Ovary (tissue), 9 donors: ENCODE data around the gene MCOLN2. TPM values are rescaled to one million over a fixed set of nuclear protein-coding genes. Genes with fewer than 3 reads are reported as not detected.
A peak's percentile ranks its signal among the peaks of the same experiment; 100 is the strongest.

ENCODE experiments used
- DNase-seq, 5 donors: peaks; one replicate each; pipeline ENCODE4 v3.0.0-alpha.2; 2019 to 2020
- H3K27ac ChIP-seq, 2 donors: fragments of 200-600 bp; one replicate each; pipeline versions ENCODE4 v1.5.1 to v1.8.0; 2019 to 2022
- H3K27me3 ChIP-seq: fragments of 200-600 bp; one replicate; pipeline ENCODE4 v1.8.0; 2022
- H3K36me3 ChIP-seq: fragments of 200-600 bp; sonication (generic); one replicate; pipeline ENCODE4 v1.5.1; 2019
- H3K4me1 ChIP-seq: one replicate; pipeline ENCODE4 v1.8.1; 2013; ENCODE audit warnings: mild to moderate bottlenecking, moderate library complexity; ENCODE audit not compliant: insufficient read depth
- H3K4me3 ChIP-seq: fragments of 200-600 bp; sonication (generic); one replicate; pipeline ENCODE4 v1.5.1; 2017
- H3K9me3 ChIP-seq, 2 donors: fragments of 200-600 bp in 1 of 2; sonication (generic) in 1 of 2; one replicate each; pipeline versions ENCODE4 v1.5.1 to v1.8.1; 2013 to 2019; ENCODE audit warnings: mild to moderate bottlenecking in 1 of 2, moderate library complexity in 1 of 2
- CTCF ChIP-seq, 3 donors: fragments of 450-650 bp in 2 of 3; fragments of 200-600 bp in 1 of 3; IDR thresholded peaks; one replicate each; pipeline versions ENCODE4 v1.5.1 to v1.8.0; 2016 to 2022; ENCODE audit warnings: antibody characterized with exemption in 3 of 3, mild to moderate bottlenecking in 1 of 3
- EP300 ChIP-seq: sonication (generic); formaldehyde crosslinking; IDR thresholded peaks from one replicate; pipeline ENCODE4 v1.6.1; 2017; ENCODE audit warnings: antibody characterized with exemption
- POLR2A ChIP-seq: fragments of 450-650 bp; IDR thresholded peaks from one replicate; pipeline ENCODE4 v1.6.1; 2017; ENCODE audit warnings: antibody characterized with exemption, mild to moderate bottlenecking, moderate library complexity
- WGBS, 3 donors: extraction: QIAGEN DNeasy Blood & Tissue Kit in 1 of 3; methylation state at CpG; one replicate each; pipeline versions ENCODE4 v1.1.5 to v1.1.7; 2013 to 2017; 5-methylcytosine and 5-hydroxymethylcytosine counted together
- intact Hi-C, 4 donors: fragments of 100-400 bp; cut with DNase I; formaldehyde crosslinking; loops; one replicate each; pipeline versions ENCODE4 v1.11.0 to v1.15.1; 2022 to 2023
- polyA plus RNA-seq, 2 donors: library from polyadenylated mRNA; stranded (reverse); fragments of 200-250 nt in 1 of 2; fragments of 350-450 nt in 1 of 2; fragmentation: Illumina TruSeq in 1 of 2; extraction: RNeasy Lipid Tissue Mini Kit (QIAGEN cat#74804) in 1 of 2; gene quantifications; one replicate each; pipeline ENCODE4 v1.2.3, GENCODE V29; 2013 to 2014
- total RNA-seq, 7 donors: library from RNA; depleted of rRNA in 2 of 7; stranded (reverse); fragments of >200 nt in 2 of 7; fragmentation: NEBNext Ultra II Directional in 3 of 7; extraction: Animal tissue kit (Norgen Biotek cat#: 25700) in 3 of 7; gene quantifications; one replicate each; pipeline versions ENCODE4 v1.1.0 to v1.2.4, GENCODE V29; 2016 to 2023
- donor health status: DM: no; HTN: no; CAD: no; lungs with moderate emphysema.
- donor health status: DM: no; HTN: no; CAD: no.
- donor health status: Bipolar disorder and iron deficiency.
- donor health status: DM: yes; HTN: yes; CAD: no.
- donor health status: DM: no; HTN: no; CAD: no.
- donor health status: DM: yes; HTN: yes; CAD: no.

MCOLN2 gene
- total and polyA plus RNA-seq, 9 donors = 0.15 to 3.3 (median 0.60) TPM

- WGBS, 3 donors = 61 to 68% (median 64%) methylated on average over 8 of the region's 8 CpGs
- Histone ChIP-seq H3K9me3 (no peaks in the 10 kb centered on the region), H3K4me3 (no peak overlapping the region), H3K36me3 (no peaks in the 10 kb centered on the region), H3K4me1 (no peaks in the 10 kb centered on the region), H3K27ac (no peak overlapping the region), H3K27me3 (no peaks in the 10 kb centered on the region)
- intact Hi-C loops = no loop called here
- TF ChIP-seq CTCF (IDR thresholded peaks at IDR 0.05) (no peak), EP300 (no peak)
- DNase-seq = no peak
These were observed 57.8 kb downstream of the MCOLN2 start for GRCh38 chr1:84939151-84939550.

GRCh38 chr1:84936116-84936810, 60.6 kb downstream of the MCOLN2 start:
- peak in 1 of 5 donors; percentile 26 for DNase-seq
- Histone ChIP-seq H3K27ac (no peak overlapping the region), H3K27me3 (no peaks in the 10 kb centered on the region), H3K4me1 (no peaks in the 10 kb centered on the region), H3K4me3 (no peak overlapping the region), H3K9me3 (no peaks in the 10 kb centered on the region), H3K36me3 (no peaks in the 10 kb centered on the region)
- intact Hi-C loops = no loop called here
- 0 to 4% (median 3%) methylated on average over 5 of the region's 5 CpGs for WGBS, 3 donors
- TF ChIP-seq EP300 (no peak), POLR2A (no peak), CTCF (IDR thresholded peaks at IDR 0.05) (peak; percentile 65 to 78 (median 68))

DNA sequence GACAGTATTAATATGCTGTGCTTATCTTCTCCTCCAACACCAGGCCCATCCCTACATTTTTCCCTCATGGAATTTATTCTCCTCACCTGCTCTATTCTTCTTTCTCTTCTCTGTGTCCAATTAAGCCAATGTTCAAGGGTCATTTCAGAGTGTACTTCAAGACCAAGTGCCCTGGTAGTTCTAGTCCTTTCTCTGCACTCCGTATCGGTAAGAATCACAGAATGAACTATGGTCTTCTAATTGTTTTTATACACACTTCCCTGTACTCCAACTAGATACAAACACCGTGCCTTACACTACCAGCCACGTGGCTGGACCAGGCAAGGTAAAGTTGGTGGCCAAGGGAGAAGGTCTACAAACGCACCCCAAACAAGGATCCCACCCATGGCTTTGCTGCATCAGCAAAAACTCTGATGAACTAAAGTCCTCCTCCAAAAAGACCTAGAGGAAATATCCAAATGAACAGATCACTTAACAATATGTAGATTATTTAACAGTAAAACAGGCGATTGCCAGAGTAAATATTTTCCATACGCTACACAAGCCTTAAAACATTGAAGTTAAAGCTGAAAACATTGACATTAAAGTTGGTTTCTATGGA, 63.8 kb downstream of the MCOLN2 start:
- Histone ChIP-seq H3K9me3 (no peaks in the 10 kb centered on the region), H3K4me3 (no peak overlapping the region), H3K36me3 (no peaks in the 10 kb centered on the region), H3K27ac (no peak overlapping the region), H3K4me1 (no peaks in the 10 kb centered on the region), H3K27me3 (no peaks in the 10 kb centered on the region)
- TF ChIP-seq EP300 (no peak), POLR2A (no peak), CTCF (IDR thresholded peaks at IDR 0.05) (no peak)
- WGBS, 3 donors = 72 to 84% (median 82%) methylated on average over 7 of the region's 7 CpGs
- intact Hi-C loops = no loop called here
- no peak for DNase-seq

- WGBS, 3 donors = 79 to 94% (median 85%) methylated on average over 2 of the region's 2 CpGs
- DNase-seq = no peak
- Histone ChIP-seq H3K4me1 (no peaks in the 10 kb centered on the region), H3K9me3 (no peaks in the 10 kb centered on the region), H3K27me3 (no peaks in the 10 kb centered on the region), H3K4me3 (no peak overlapping the region), H3K36me3 (no peaks in the 10 kb centered on the region), H3K27ac (no peak overlapping the region)
- intact Hi-C loops = no loop called here
- TF ChIP-seq POLR2A = no peak
These were observed 66.1 kb downstream of the MCOLN2 start for GRCh38 chr1:84930831-84931230.

GRCh38 chr1:84930329-84930728, 66.6 kb downstream of the MCOLN2 start:
- Histone ChIP-seq H3K27me3 (no peaks in the 10 kb centered on the region), H3K4me3 (no peak overlapping the region), H3K36me3 (no peaks in the 10 kb centered on the region), H3K27ac (no peak overlapping the region), H3K4me1 (no peaks in the 10 kb centered on the region), H3K9me3 (no peaks in the 10 kb centered on the region)
- 79 to 85% (median 83%) methylated on average over 4 of the region's 4 CpGs for WGBS, 3 donors
- TF ChIP-seq POLR2A = no peak
- TF ChIP-seq CTCF (IDR thresholded peaks at IDR 0.05) = no peak
- no peak for TF ChIP-seq EP300
- intact Hi-C loops = no loop called here
- DNase-seq = no peak
